CD4-positive, alpha-beta T cell treated with Interleukin-6 at 100 ng/mL for 8 hours (primary cell): Measurements from ENCODE around the gene MS4A18.

Experiments used
- DNase-seq: peaks from one replicate; pipeline ENCODE4 v3.0.0-alpha.2; 2020; ENCODE audit warnings: mixed read lengths, low spot score

Gene MS4A18

DNA sequence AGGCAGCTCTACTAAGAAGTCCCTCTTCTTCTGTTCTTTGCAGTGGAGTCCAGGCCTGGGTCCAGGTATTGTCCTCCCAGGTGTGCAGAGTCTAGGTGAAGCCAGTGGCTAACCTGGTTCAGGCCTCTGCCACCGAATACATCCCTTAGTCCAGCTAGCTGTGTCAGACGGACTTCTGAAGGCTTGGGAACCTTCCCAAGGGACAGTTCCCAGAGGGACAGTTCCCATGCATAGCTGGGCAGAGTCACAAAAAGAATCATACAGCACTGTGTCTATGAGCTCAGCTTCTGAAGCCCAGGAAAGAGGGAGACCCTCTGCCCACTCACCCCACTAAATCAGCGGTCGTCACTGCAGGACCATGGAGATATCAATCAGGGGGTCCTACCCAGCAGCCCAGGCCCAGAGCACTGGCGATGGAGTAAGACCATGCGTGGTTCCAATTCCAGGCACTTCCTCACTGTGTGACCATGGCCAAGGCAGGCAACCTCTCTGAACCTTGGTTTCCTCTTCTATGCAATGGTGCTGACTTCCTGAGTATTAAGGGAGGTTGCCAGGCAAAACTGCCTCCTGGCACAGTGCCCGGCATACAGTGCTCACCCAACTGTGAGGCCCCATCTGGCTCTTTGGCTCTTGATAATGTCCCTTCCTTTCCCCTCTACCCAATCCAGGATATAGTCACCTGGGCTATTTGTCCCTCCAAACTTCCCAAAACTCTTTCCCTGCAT lies 64.0 kb downstream of the MS4A18 start:
- DNase-seq = no peak

- DNase-seq = no peak
Measured at GRCh38 chr11:60790726-60791125, 66.2 kb downstream of the MS4A18 start.

DNA sequence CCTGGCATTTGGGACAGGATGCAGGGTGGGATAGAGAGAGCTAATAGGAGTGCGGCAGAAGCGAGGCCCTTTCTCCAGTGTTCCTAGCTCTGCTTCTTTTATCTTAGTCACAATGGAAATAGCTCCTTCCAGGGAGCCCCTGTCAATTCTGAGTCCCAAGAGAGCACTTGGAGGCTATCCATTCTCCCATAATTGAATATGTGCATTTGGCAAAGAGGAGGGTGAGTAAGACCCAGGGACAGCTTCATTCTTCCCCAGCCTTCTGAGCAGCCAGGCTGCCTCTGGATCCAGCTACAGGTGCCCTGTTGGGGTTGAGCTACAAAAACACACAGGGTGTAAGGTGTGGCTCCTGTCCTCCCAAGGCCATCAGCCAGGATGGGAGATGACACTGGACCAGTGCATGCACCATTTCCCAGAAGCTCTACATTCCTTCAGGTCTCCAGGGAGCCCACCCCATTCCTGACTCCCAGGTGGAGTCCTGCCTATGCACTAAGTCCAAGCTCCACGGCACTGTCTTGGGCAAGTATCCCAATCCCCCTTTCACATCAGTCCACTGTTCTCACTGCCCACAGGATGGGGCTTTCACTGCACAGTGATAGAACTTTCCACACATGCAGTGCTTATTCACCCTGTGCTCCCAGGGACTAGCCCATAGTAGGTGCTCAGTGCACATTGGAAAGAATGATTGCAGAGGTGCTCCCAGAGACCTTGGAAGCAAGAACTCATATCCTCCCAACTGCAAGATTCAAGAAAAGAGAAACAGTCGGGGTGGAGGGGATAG lies 66.8 kb downstream of the MS4A18 start:
- no peak for DNase-seq

DNA sequence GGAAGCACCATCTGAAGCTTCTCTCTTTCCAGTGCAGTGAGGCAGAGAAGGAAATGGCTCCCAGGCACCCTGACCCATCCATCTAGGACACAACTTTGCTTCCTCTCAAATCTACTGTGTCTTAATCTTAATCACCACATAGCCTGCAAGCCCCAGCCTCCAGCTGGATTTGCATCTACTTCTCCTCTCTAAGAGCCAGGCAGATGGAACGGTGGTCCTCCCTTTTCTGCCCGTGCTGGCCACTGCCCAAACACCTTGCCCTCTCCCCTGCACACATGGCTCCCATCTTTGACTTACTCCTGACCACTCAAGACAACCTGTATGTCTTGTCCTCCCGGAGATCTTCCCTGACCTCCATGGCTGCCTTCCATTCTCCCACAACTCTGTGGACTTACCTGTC lies 68.0 kb downstream of the MS4A18 start:
- DNase-seq = no peak
